PC-3 (cell line): ENCODE measurements around the gene ZCCHC8.
"Not testable (repeated sequence)": the region's sequence is repeated elsewhere in the genome, so short reads cannot be mapped to it uniquely, and the experiment has no call there.

Experiments used
- EZH2 ChIP-seq: fragments of 300-600 bp; sonication (generic); IDR thresholded peaks from one replicate; pipeline ENCODE4 v1.6.1; 2017; ENCODE audit warnings: antibody characterized with exemption, mild to moderate bottlenecking, low read length; ENCODE audit not compliant: unreplicated experiment
- TF ChIP-seq, protein P1 (sequence below): fragments of 300-600 bp; sonication (generic); conservative IDR thresholded peaks from 2 replicates; pipeline ENCODE4 v1.5.1; 2017; ENCODE audit warnings: antibody characterized with exemption, low read depth, mild to moderate bottlenecking, low read length

GRCh38 chr12:122438822-122439221 lies 61.9 kb downstream of the ZCCHC8 start:
- TF ChIP-seq, protein P1, sequence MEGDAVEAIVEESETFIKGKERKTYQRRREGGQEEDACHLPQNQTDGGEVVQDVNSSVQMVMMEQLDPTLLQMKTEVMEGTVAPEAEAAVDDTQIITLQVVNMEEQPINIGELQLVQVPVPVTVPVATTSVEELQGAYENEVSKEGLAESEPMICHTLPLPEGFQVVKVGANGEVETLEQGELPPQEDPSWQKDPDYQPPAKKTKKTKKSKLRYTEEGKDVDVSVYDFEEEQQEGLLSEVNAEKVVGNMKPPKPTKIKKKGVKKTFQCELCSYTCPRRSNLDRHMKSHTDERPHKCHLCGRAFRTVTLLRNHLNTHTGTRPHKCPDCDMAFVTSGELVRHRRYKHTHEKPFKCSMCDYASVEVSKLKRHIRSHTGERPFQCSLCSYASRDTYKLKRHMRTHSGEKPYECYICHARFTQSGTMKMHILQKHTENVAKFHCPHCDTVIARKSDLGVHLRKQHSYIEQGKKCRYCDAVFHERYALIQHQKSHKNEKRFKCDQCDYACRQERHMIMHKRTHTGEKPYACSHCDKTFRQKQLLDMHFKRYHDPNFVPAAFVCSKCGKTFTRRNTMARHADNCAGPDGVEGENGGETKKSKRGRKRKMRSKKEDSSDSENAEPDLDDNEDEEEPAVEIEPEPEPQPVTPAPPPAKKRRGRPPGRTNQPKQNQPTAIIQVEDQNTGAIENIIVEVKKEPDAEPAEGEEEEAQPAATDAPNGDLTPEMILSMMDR, result not testable (repeated sequence)
- not testable (repeated sequence) for TF ChIP-seq EZH2
